Lower leg skin (tissue), 4 donors: ENCODE data around the gene CSRP3. TPM values are rescaled to one million over a fixed set of nuclear protein-coding genes. Genes with fewer than 3 reads are reported as not detected.

Source experiments
- DNase-seq, 2 donors: peaks; one replicate each; pipeline ENCODE4 v3.0.0-alpha.2; 2019; ENCODE audit warnings: low spot score in 2 of 2
- H3K4me3 ChIP-seq: fragments of 200-600 bp; sonication (generic); 2 replicates; pipeline ENCODE4 v1.5.1; 2017; ENCODE audit warnings: mild to moderate bottlenecking, low read depth; ENCODE audit not compliant: poor library complexity, severe bottlenecking
- CTCF ChIP-seq, 3 donors: fragments of 450-650 bp; IDR thresholded peaks; one replicate each; pipeline ENCODE4 v1.5.1; 2016; ENCODE audit warnings: antibody characterized with exemption in 3 of 3, mild to moderate bottlenecking in 3 of 3, moderate library complexity in 2 of 3
- POLR2A ChIP-seq, 2 donors: fragments of 450-650 bp; IDR thresholded peaks; one replicate each; pipeline ENCODE4 v1.6.1; 2016 to 2017; ENCODE audit warnings: antibody characterized with exemption in 2 of 2, mild to moderate bottlenecking in 1 of 2, moderate library complexity in 1 of 2
- WGBS, 2 donors: methylation state at CpG; one replicate each; pipeline ENCODE4 v1.1.5; 2018; 5-methylcytosine and 5-hydroxymethylcytosine counted together
- intact Hi-C: fragments of 100-400 bp; cut with DNase I; formaldehyde crosslinking; loops from one replicate; pipeline ENCODE4 v1.15.0; 2023; ENCODE audit warnings: low total_unique reads
- total RNA-seq, 4 donors: library from RNA; depleted of rRNA; stranded (reverse); fragments of >200 nt; gene quantifications; one replicate each; pipeline ENCODE4 v1.1.0, GENCODE V29; 2016

Gene CSRP3
- total RNA-seq, 4 donors from 2014 or later: not detected

- TF ChIP-seq CTCF (IDR thresholded peaks at IDR 0.05): no peak
- no peak for TF ChIP-seq POLR2A (IDR thresholded peaks at IDR 0.05)
- no peak for DNase-seq
- 85 to 86% methylated on average over 3 of the region's 3 CpGs for WGBS, 2 donors
- no peak overlapping the region for H3K4me3 ChIP-seq
- intact Hi-C loops: no loop called here
Measured at GRCh38 chr11:19239039-19239438, 37.3 kb upstream of the CSRP3 start.

- 70 to 72% methylated on average over 5 of the region's 5 CpGs for WGBS, 2 donors
- no peak overlapping the region for H3K4me3 ChIP-seq
- intact Hi-C loops: no loop called here
- DNase-seq: no peak
- TF ChIP-seq CTCF (IDR thresholded peaks at IDR 0.05) (no peak), POLR2A (IDR thresholded peaks at IDR 0.05) (no peak)
Measured at GRCh38 chr11:19237813-19238212, 36.0 kb upstream of the CSRP3 start.

GRCh38 chr11:19237381-19237780 is 35.6 kb upstream of the CSRP3 start:
- no peak overlapping the region for H3K4me3 ChIP-seq
- WGBS, 2 donors: 82 to 89% methylated on average over 8 of the region's 8 CpGs
- intact Hi-C loops: no loop called here
- TF ChIP-seq CTCF (IDR thresholded peaks at IDR 0.05): no peak
- TF ChIP-seq POLR2A (IDR thresholded peaks at IDR 0.05): no peak
- no peak for DNase-seq

GRCh38 chr11:19234231-19234817 is 32.5 kb upstream of the CSRP3 start:
- intact Hi-C loops: no loop called here
- WGBS, 2 donors: 85% methylated on average over 5 of the region's 5 CpGs
- H3K4me3 ChIP-seq: no peak overlapping the region
- TF ChIP-seq POLR2A (IDR thresholded peaks at IDR 0.05): no peak
- no peak for TF ChIP-seq CTCF (IDR thresholded peaks at IDR 0.05)
- no peak for DNase-seq

- DNase-seq: no peak
- no peak for TF ChIP-seq POLR2A (IDR thresholded peaks at IDR 0.05)
- no peak for TF ChIP-seq CTCF (IDR thresholded peaks at IDR 0.05)
- intact Hi-C loops: no loop called here
- WGBS, 2 donors: 41 to 46% methylated on average over 6 of the region's 6 CpGs
- H3K4me3 ChIP-seq: no peak overlapping the region
Measured at GRCh38 chr11:19232910-19233503, 31.2 kb upstream of the CSRP3 start.

GRCh38 chr11:19229671-19230070 is 27.9 kb upstream of the CSRP3 start:
- DNase-seq: no peak
- 94 to 95% methylated on average over 5 of the region's 5 CpGs for WGBS, 2 donors
- no peak overlapping the region for H3K4me3 ChIP-seq
- intact Hi-C loops: no loop called here
- no peak for TF ChIP-seq POLR2A (IDR thresholded peaks at IDR 0.05)
- TF ChIP-seq CTCF (IDR thresholded peaks at IDR 0.05): no peak
